Peyer's patch (tissue), 4 donors: Measurements from ENCODE around the gene PTBP2.

Source experiments
- CTCF ChIP-seq, 6 experiments: fragments of 450-650 bp in 4 of 6; fragments of 200-600 bp in 2 of 6; sonication (generic) in 1 of 6; IDR thresholded peaks; one replicate each; pipeline ENCODE4 v1.5.1; 2017 to 2019; ENCODE audit warnings: antibody characterized with exemption in 6 of 6, mild to moderate bottlenecking in 3 of 6, moderate library complexity in 1 of 6
- POLR2A ChIP-seq, 2 donors: fragments of 450-650 bp; IDR thresholded peaks; one replicate each; pipeline ENCODE4 v1.5.1; 2017; ENCODE audit warnings: antibody characterized with exemption in 2 of 2, mild to moderate bottlenecking in 2 of 2, moderate library complexity in 2 of 2

GRCh38 chr1:96782206-96782605 is 60.6 kb downstream of the PTBP2 start:
- TF ChIP-seq CTCF (IDR thresholded peaks at IDR 0.05) = no peak
- no peak for TF ChIP-seq POLR2A (IDR thresholded peaks at IDR 0.05)
